SK-N-SH (cell line): ENCODE data around the gene CABP5. TPM values are rescaled to one million over a fixed set of nuclear protein-coding genes. Genes with fewer than 3 reads are reported as not detected.

Source experiments
- CTCF ChIA-PET: fragments of 300-600, 350-600 bp; formaldehyde crosslinking; extraction: SDS; loops from one replicate; lab custom pipeline; 2021; lab: Yijun Ruan, JAX
- POLR2A ChIA-PET: fragments of 350-600 bp; sonication (Branson Sonifier 250); formaldehyde crosslinking; extraction: SDS; loops from one replicate; lab custom pipeline; 2020; ENCODE audit warnings: antibody characterized with exemption, inconsistent platforms; lab: Yijun Ruan, JAX
- DNase-seq: peaks from one replicate; pipeline ENCODE4 v3.0.0; 2012
- H2AFZ ChIP-seq: fragments of 200-600 bp; sonication (generic); 2 replicates; pipeline ENCODE4 v1.8.1; 2016; ENCODE audit warnings: antibody characterized with exemption, mild to moderate bottlenecking, low read depth
- H3F3A ChIP-seq: fragments of 200-600 bp; sonication (generic); replicated peaks from 2 replicates; pipeline ENCODE3; 2016; ENCODE audit warnings: antibody characterized with exemption, mild to moderate bottlenecking; ENCODE audit not compliant: insufficient read depth
- H3K27ac ChIP-seq, 2 experiments: fragments of 200-500 bp in 1 of 2; fragments of 200-600 bp in 1 of 2; sonication (Bioruptor generic) in 1 of 2; sonication (generic), shearing (Covaris generic) in 1 of 2; 2 replicates each; pipeline versions ENCODE4 v1.5.1 to v1.6.1; 2014 to 2016; ENCODE audit warnings: low read depth in 2 of 2, inconsistent platforms in 1 of 2, low read length in 1 of 2, mild to moderate bottlenecking in 1 of 2, mixed read lengths in 1 of 2
- H3K27me3 ChIP-seq: fragments of 200-600 bp; sonication (generic), shearing (Covaris generic); 2 replicates; pipeline ENCODE4 v1.6.1; 2016; ENCODE audit warnings: mixed run types; ENCODE audit not compliant: insufficient read depth
- H3K36me3 ChIP-seq, 2 experiments: fragments of 200-500 bp in 1 of 2; fragments of 200-600 bp in 1 of 2; sonication (Bioruptor generic) in 1 of 2; sonication (generic) in 1 of 2; replicated peaks in 1 of 2; 2 replicates each; pipeline versions ENCODE3 to v1.5.1; 2014 to 2016; ENCODE audit warnings: low read length in 1 of 2, mild to moderate bottlenecking in 1 of 2; ENCODE audit not compliant: insufficient read depth in 2 of 2, control insufficient read depth in 1 of 2
- H3K4me1 ChIP-seq, 2 experiments: fragments of 200-500 bp in 1 of 2; fragments of 200-600 bp in 1 of 2; sonication (Bioruptor generic) in 1 of 2; sonication (generic), shearing (Covaris generic) in 1 of 2; 2 replicates each; pipeline versions ENCODE4 v1.5.1 to v1.6.1; 2014 to 2016; ENCODE audit warnings: low read depth in 1 of 2, low read length in 1 of 2, mixed run types in 1 of 2; ENCODE audit not compliant: insufficient read depth in 2 of 2, control insufficient read depth in 1 of 2
- H3K4me2 ChIP-seq: fragments of 200-600 bp; sonication (generic), shearing (Covaris generic); 2 replicates; pipeline ENCODE4 v1.6.1; 2017; ENCODE audit warnings: mixed run types
- H3K4me3 ChIP-seq, 2 experiments: fragments of 200-500 bp in 1 of 2; fragments of 200-600 bp in 1 of 2; sonication (Bioruptor generic) in 1 of 2; sonication (generic), shearing (Covaris generic) in 1 of 2; 2 replicates each; pipeline versions ENCODE4 v1.5.1 to v1.8.1; 2014 to 2016; ENCODE audit warnings: low read depth in 2 of 2, inconsistent platforms in 1 of 2, low read length in 1 of 2, mild to moderate bottlenecking in 1 of 2, mixed read lengths in 1 of 2, moderate library complexity in 1 of 2
- H3K79me2 ChIP-seq: fragments of 200-600 bp; sonication (generic); 2 replicates; pipeline ENCODE4 v1.8.1; 2017; ENCODE audit warnings: mild to moderate bottlenecking; ENCODE audit not compliant: insufficient read depth
- H3K9ac ChIP-seq: fragments of 200-600 bp; sonication (generic); 2 replicates; pipeline ENCODE4 v1.6.1; 2017; ENCODE audit warnings: mixed run types
- H3K9me2 ChIP-seq: fragments of 200-600 bp; sonication (generic); 2 replicates; pipeline ENCODE4 v1.6.1; 2017; ENCODE audit warnings: mixed run types
- H3K9me3 ChIP-seq: fragments of 200-600 bp; sonication (generic); 2 replicates; pipeline ENCODE4 v1.6.1; 2017; ENCODE audit warnings: mixed run types, mild to moderate bottlenecking, moderate library complexity
- H4K20me1 ChIP-seq: fragments of 200-600 bp; sonication (generic); 2 replicates; pipeline ENCODE4 v1.6.1; 2017; ENCODE audit warnings: mild to moderate bottlenecking, mixed run types; ENCODE audit not compliant: insufficient read depth
- ELF1 ChIP-seq: IDR thresholded peaks from 2 replicates; pipeline ENCODE4 v1.4.0; 2012
- EP300 ChIP-seq, 2 experiments: IDR thresholded peaks; 2 replicates each; pipeline versions ENCODE4 v1.4.0 to v1.6.1; 2012; ENCODE audit warnings: borderline replicate concordance in 1 of 2, low read depth in 1 of 2, low read length in 1 of 2
- FOSL2 ChIP-seq: IDR thresholded peaks from 2 replicates; pipeline ENCODE4 v1.4.0; 2012; ENCODE audit warnings: low read depth, mild to moderate bottlenecking, moderate library complexity, borderline replicate concordance
- MEF2A ChIP-seq: IDR thresholded peaks from 2 replicates; pipeline ENCODE4 v1.4.0; 2012; ENCODE audit warnings: low read depth, borderline replicate concordance
- MXI1 ChIP-seq: IDR thresholded peaks from 2 replicates; pipeline ENCODE4 v1.6.1; 2012; ENCODE audit warnings: mild to moderate bottlenecking, low read depth, low read length, improper control_type of control experiment
- NRF1 ChIP-seq: IDR thresholded peaks from 2 replicates; pipeline ENCODE4 v1.6.1; 2012; ENCODE audit warnings: low read depth, mild to moderate bottlenecking, low read length
- POLR2AphosphoS5 ChIP-seq: IDR thresholded peaks from 2 replicates; pipeline ENCODE4 v1.6.1; 2012; ENCODE audit warnings: low read depth, low read length
- RXRA ChIP-seq: IDR thresholded peaks from 2 replicates; pipeline ENCODE4 v1.4.0; 2012; ENCODE audit warnings: low read depth, mild to moderate bottlenecking, borderline replicate concordance
- SMC3 ChIP-seq: IDR thresholded peaks from 2 replicates; pipeline ENCODE4 v1.6.1; 2012; ENCODE audit warnings: low read depth, low read length, improper control_type of control experiment
- WGBS: methylation state at CpG from one replicate; pipeline ENCODE4 v1.1.6; 2017; ENCODE audit warnings: low lambda C conversion rate; 5-methylcytosine and 5-hydroxymethylcytosine counted together
- polyA plus RNA-seq, 3 experiments: library from polyadenylated mRNA; depleted of rRNA; stranded (reverse); fragments of >200 nt; gene quantifications; 2 replicates each; pipeline ENCODE4 v1.2.3, GENCODE V29; 2012
- TF ChIP-seq, protein P1 (sequence below): fragments of 150-350 bp; IDR thresholded peaks from 2 replicates; pipeline ENCODE4 v1.6.1; 2016; ENCODE audit warnings: mild to moderate bottlenecking, low read depth, low read length
- TF ChIP-seq, protein P2 (sequence below): IDR thresholded peaks from 2 replicates; pipeline ENCODE4 v1.4.0; 2012; ENCODE audit warnings: low read depth, borderline replicate concordance
- TF ChIP-seq, protein P3 (sequence below): fragments of 200-600 bp; sonication (generic); IDR thresholded peaks from 2 replicates; pipeline ENCODE4 v1.6.1; 2017; ENCODE audit warnings: antibody characterized with exemption, mild to moderate bottlenecking, moderate library complexity
- TF ChIP-seq, protein P4 (sequence below): IDR thresholded peaks from 2 replicates; pipeline ENCODE4 v1.4.0; 2012; ENCODE audit warnings: low read depth

CABP5 gene
- polyA plus RNA-seq, 1 of the 3 experiments (the other 2 are of a cell fraction), result not detected

DNA sequence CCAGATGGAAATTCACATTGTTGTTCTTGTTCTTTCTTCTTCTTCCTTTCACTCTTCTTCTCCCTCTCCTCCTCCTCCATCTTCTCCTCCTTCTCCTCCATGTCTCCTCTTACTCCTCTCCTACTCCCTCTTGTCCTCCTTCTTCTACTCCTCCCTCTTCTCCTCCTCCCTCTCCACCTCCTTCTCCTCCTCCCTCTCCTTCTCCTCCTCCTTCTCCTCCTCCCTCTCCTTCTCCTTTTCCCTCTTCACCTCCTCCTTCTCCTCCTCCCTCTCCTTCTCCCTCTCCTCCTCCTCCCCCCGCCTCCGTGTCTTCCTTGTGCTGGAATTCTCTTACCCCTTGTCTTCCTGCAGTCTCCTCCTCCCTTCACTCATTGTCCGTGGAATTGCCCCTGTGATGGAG is 18.4 kb downstream of the CABP5 start:
- no peak for TF ChIP-seq MEF2A
- no peak for TF ChIP-seq SMC3
- TF ChIP-seq, protein P1, sequence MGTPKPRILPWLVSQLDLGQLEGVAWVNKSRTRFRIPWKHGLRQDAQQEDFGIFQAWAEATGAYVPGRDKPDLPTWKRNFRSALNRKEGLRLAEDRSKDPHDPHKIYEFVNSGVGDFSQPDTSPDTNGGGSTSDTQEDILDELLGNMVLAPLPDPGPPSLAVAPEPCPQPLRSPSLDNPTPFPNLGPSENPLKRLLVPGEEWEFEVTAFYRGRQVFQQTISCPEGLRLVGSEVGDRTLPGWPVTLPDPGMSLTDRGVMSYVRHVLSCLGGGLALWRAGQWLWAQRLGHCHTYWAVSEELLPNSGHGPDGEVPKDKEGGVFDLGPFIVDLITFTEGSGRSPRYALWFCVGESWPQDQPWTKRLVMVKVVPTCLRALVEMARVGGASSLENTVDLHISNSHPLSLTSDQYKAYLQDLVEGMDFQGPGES, result no peak
- TF ChIP-seq RXRA, result no peak
- TF ChIP-seq, protein P2, sequence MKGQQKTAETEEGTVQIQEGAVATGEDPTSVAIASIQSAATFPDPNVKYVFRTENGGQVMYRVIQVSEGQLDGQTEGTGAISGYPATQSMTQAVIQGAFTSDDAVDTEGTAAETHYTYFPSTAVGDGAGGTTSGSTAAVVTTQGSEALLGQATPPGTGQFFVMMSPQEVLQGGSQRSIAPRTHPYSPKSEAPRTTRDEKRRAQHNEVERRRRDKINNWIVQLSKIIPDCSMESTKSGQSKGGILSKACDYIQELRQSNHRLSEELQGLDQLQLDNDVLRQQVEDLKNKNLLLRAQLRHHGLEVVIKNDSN, result no peak
- no peak for TF ChIP-seq ELF1
- TF ChIP-seq EP300 (IDR thresholded peaks at IDR 0.05; ENCODE audit: borderline replicate concordance in 1 of 2, low read depth in 1 of 2, low read length in 1 of 2), result no peak
- TF ChIP-seq MXI1, result no peak
- no peak for TF ChIP-seq POLR2AphosphoS5
- Histone ChIP-seq H3K4me2 (no peak overlapping the region), H3K9me2 (no peaks in the 10 kb centered on the region), H3K9me3 (no peaks in the 10 kb centered on the region), H3K9ac (no peak overlapping the region), H3K4me1 (no peaks in the 10 kb centered on the region), H4K20me1 (no peaks in the 10 kb centered on the region), H3K27me3 (peaks cover 52% of the 10 kb centered on the region), H3F3A (no peaks in the 10 kb centered on the region), H2AFZ (no peak overlapping the region), H3K79me2 (no peaks in the 10 kb centered on the region), H3K27ac (no peak overlapping the region), H3K36me3 (no peaks in the 10 kb centered on the region), H3K4me3 (no peak overlapping the region)
- 3% methylated on average over 3 of the region's 3 CpGs for WGBS
- ChIA-PET POLR2A (no interaction called here), CTCF (no interaction called here)
- no peak for DNase-seq

DNA sequence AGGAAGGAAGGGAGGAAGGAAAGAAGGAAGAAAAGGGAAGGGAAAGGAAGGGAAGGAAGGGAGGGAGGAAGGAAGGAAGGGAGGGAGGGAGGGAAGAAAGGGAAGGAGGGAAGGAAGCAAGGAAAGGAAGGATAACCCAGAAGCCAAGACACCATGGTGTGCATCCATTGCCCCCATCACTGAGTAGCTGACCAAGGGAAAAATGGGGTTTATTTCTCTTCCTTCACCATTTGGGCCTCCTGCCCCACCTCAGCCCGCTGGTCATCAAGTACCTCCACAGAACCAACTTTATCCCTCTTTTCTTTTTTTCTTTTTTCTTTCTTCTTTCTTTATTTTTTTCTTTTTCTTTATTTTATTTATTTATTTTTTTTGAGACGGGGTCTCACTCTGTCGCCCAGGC is 20.4 kb downstream of the CABP5 start:
- Histone ChIP-seq H3K27me3 (peaks cover 54% of the 10 kb centered on the region), H4K20me1 (no peaks in the 10 kb centered on the region), H3F3A (no peaks in the 10 kb centered on the region), H3K36me3 (no peaks in the 10 kb centered on the region), H3K9me3 (no peaks in the 10 kb centered on the region), H3K9me2 (no peaks in the 10 kb centered on the region), H3K4me2 (no peak overlapping the region), H3K27ac (no peak overlapping the region), H3K79me2 (no peaks in the 10 kb centered on the region), H3K4me1 (no peaks in the 10 kb centered on the region), H3K9ac (no peak overlapping the region), H2AFZ (no peak overlapping the region), H3K4me3 (no peak overlapping the region)
- 3% methylated on average over 3 of the region's 3 CpGs for WGBS
- no peak for DNase-seq
- ChIA-PET CTCF (interaction anchor here (1.5 kb wide), 1 partner anchor 60 kb away, joined by 3 read pairs; no protein-coding TSS in a partner anchor), POLR2A (no interaction called here)
- TF ChIP-seq FOSL2 (no peak), MEF2A (no peak), NRF1 (no peak), RXRA (no peak), EP300 (IDR thresholded peaks at IDR 0.05; ENCODE audit: borderline replicate concordance in 1 of 2, low read depth in 1 of 2, low read length in 1 of 2) (no peak)
- TF ChIP-seq, protein P3, sequence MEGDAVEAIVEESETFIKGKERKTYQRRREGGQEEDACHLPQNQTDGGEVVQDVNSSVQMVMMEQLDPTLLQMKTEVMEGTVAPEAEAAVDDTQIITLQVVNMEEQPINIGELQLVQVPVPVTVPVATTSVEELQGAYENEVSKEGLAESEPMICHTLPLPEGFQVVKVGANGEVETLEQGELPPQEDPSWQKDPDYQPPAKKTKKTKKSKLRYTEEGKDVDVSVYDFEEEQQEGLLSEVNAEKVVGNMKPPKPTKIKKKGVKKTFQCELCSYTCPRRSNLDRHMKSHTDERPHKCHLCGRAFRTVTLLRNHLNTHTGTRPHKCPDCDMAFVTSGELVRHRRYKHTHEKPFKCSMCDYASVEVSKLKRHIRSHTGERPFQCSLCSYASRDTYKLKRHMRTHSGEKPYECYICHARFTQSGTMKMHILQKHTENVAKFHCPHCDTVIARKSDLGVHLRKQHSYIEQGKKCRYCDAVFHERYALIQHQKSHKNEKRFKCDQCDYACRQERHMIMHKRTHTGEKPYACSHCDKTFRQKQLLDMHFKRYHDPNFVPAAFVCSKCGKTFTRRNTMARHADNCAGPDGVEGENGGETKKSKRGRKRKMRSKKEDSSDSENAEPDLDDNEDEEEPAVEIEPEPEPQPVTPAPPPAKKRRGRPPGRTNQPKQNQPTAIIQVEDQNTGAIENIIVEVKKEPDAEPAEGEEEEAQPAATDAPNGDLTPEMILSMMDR, result no peak
- TF ChIP-seq, protein P4, sequence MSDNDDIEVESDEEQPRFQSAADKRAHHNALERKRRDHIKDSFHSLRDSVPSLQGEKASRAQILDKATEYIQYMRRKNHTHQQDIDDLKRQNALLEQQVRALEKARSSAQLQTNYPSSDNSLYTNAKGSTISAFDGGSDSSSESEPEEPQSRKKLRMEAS, result no peak
